Mammary epithelial cell (primary cell): ENCODE measurements around the gene MAPK11.

ENCODE experiments used
- EZH2 ChIP-seq: IDR thresholded peaks from 2 replicates; pipeline ENCODE4 v1.6.1; 2012; ENCODE audit warnings: low read length, inconsistent platforms, borderline replicate concordance
- TF ChIP-seq, protein P1 (sequence below), 2 donors: IDR thresholded peaks in 1 of 2; conservative IDR thresholded peaks in 1 of 2; 2 replicates each; pipeline ENCODE4 v1.5.1; 2011 to 2012; ENCODE audit warnings: inconsistent platforms in 2 of 2, low read length in 2 of 2, mild to moderate bottlenecking in 2 of 2, control low read depth in 1 of 2, low read depth in 1 of 2; ENCODE audit not compliant: insufficient read depth in 1 of 2; ENCODE audit errors: extremely low read depth in 1 of 2

GRCh38 chr22:50244420-50245213 is 25.6 kb downstream of the MAPK11 start, which contains the start of gene TUBGCP6:
- no peak for TF ChIP-seq EZH2
- TF ChIP-seq, protein P1, sequence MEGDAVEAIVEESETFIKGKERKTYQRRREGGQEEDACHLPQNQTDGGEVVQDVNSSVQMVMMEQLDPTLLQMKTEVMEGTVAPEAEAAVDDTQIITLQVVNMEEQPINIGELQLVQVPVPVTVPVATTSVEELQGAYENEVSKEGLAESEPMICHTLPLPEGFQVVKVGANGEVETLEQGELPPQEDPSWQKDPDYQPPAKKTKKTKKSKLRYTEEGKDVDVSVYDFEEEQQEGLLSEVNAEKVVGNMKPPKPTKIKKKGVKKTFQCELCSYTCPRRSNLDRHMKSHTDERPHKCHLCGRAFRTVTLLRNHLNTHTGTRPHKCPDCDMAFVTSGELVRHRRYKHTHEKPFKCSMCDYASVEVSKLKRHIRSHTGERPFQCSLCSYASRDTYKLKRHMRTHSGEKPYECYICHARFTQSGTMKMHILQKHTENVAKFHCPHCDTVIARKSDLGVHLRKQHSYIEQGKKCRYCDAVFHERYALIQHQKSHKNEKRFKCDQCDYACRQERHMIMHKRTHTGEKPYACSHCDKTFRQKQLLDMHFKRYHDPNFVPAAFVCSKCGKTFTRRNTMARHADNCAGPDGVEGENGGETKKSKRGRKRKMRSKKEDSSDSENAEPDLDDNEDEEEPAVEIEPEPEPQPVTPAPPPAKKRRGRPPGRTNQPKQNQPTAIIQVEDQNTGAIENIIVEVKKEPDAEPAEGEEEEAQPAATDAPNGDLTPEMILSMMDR (conservative IDR thresholded peaks at IDR 0.05 in 1 of 2, IDR thresholded peaks at IDR 0.05 in 1 of 2; ENCODE audit: extremely low read depth in 1 of 2, insufficient read depth in 1 of 2, low read depth in 1 of 2, low read length in 2 of 2): peak in 1 of 2 donors; percentile 28
